DND-41 (cell line): Measurements from ENCODE around the gene ZBTB1.
"Not testable (repeated sequence)": the region's sequence is repeated elsewhere in the genome, so short reads cannot be mapped to it uniquely, and the experiment has no call there.

Experiments used
- ATAC-seq: fragments of 200-7000 bp; cut with Tn5 transposase; 3 replicates; pipeline ENCODE4 v1.9.1; 2021; ENCODE audit warnings: low read depth; ENCODE audit not compliant: insufficient read depth
- DNase-seq: peaks from one replicate; pipeline ENCODE4 v3.0.0-alpha.2; 2020
- H2AFZ ChIP-seq: 2 replicates; pipeline ENCODE4 v1.6.0; 2012; ENCODE audit warnings: low read depth, low read length
- H3K27ac ChIP-seq: 2 replicates; pipeline ENCODE4 v1.5.1; 2012; ENCODE audit warnings: low read length, inconsistent platforms
- H3K27me3 ChIP-seq: fragments of 200-600 bp; sonication (generic); 2 replicates; pipeline ENCODE4 v1.6.0; 2012; ENCODE audit warnings: low read length, mild to moderate bottlenecking, inconsistent platforms; ENCODE audit not compliant: insufficient read depth, poor library complexity
- H3K36me3 ChIP-seq: 2 replicates; pipeline ENCODE4 v1.5.1; 2012; ENCODE audit warnings: low read length, inconsistent platforms; ENCODE audit not compliant: insufficient read depth
- H3K4me1 ChIP-seq: 2 replicates; pipeline ENCODE4 v1.5.1; 2012; ENCODE audit warnings: mild to moderate bottlenecking, low read length; ENCODE audit not compliant: insufficient read depth
- H3K4me2 ChIP-seq: 2 replicates; pipeline ENCODE4 v1.6.0; 2012; ENCODE audit warnings: mild to moderate bottlenecking, moderate library complexity, low read length, inconsistent platforms; ENCODE audit not compliant: insufficient read depth
- H3K4me3 ChIP-seq, 2 experiments: fragments of 200-600 bp in 1 of 2; shearing (Covaris generic) in 1 of 2; 2 replicates each; pipeline ENCODE4 v1.5.1; 2012 to 2016; ENCODE audit warnings: inconsistent platforms in 2 of 2, low read length in 2 of 2, mild to moderate bottlenecking in 2 of 2, low read depth in 1 of 2, moderate library complexity in 1 of 2
- H3K79me2 ChIP-seq: 2 replicates; pipeline ENCODE4 v1.6.0; 2012; ENCODE audit warnings: low read length, inconsistent platforms; ENCODE audit not compliant: insufficient read depth
- H3K9ac ChIP-seq: 2 replicates; pipeline ENCODE4 v1.6.0; 2012; ENCODE audit warnings: low read depth, mild to moderate bottlenecking, inconsistent platforms, low read length, moderate library complexity
- H3K9me3 ChIP-seq: 2 replicates; pipeline ENCODE4 v1.5.1; 2012; ENCODE audit warnings: low read length, moderate library complexity, mild to moderate bottlenecking, inconsistent platforms; ENCODE audit not compliant: insufficient read depth, severe bottlenecking
- H4K20me1 ChIP-seq: 2 replicates; pipeline ENCODE4 v1.6.0; 2012; ENCODE audit warnings: low read length; ENCODE audit not compliant: insufficient read depth
- EZH2 ChIP-seq: IDR thresholded peaks from 3 replicates; pipeline ENCODE4 v1.6.1; 2012; ENCODE audit warnings: borderline replicate concordance, low read depth, mild to moderate bottlenecking, moderate library complexity, low read length, inconsistent platforms; ENCODE audit not compliant: severe bottlenecking
- TF ChIP-seq, protein P1 (sequence below): IDR thresholded peaks from 2 replicates; pipeline ENCODE4 v1.5.1; 2012; ENCODE audit warnings: borderline replicate concordance, low read length, moderate library complexity, mild to moderate bottlenecking; ENCODE audit not compliant: poor library complexity, severe bottlenecking; ENCODE audit errors: extremely low read depth

The ZBTB1 gene

DNA sequence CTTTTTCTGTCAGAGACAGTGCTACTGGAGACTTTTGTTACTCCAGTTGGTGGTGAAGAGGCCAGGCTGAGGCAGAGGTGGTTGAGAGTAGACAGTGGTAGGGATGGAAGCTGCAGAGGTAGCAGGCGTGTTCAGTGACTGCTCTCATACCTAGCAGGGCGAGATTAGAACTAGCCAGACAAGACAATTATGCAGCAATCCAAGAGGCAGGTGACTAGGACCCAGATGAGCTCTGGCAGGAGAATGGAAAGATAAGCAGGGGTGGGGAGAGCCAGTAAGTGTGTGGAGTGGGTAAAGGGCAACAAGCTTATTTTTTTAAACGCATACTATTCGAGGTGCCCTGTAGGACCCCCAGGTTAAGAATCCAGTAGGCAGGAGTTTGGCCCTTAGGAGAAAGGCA is 50.0 kb downstream of the ZBTB1 start:
- Histone ChIP-seq H3K36me3 (no peaks in the 10 kb centered on the region), H3K9ac (no peak overlapping the region), H2AFZ (no peak overlapping the region), H3K27me3 (peaks cover 38% of the 10 kb centered on the region), H3K79me2 (no peaks in the 10 kb centered on the region), H3K27ac (no peak overlapping the region), H4K20me1 (no peaks in the 10 kb centered on the region), H3K4me3 (no peak overlapping the region), H3K9me3 (no peaks in the 10 kb centered on the region), H3K4me1 (no peaks in the 10 kb centered on the region), H3K4me2 (no peak overlapping the region)
- DNase-seq: no peak
- no peak for TF ChIP-seq EZH2
- TF ChIP-seq, protein P1, sequence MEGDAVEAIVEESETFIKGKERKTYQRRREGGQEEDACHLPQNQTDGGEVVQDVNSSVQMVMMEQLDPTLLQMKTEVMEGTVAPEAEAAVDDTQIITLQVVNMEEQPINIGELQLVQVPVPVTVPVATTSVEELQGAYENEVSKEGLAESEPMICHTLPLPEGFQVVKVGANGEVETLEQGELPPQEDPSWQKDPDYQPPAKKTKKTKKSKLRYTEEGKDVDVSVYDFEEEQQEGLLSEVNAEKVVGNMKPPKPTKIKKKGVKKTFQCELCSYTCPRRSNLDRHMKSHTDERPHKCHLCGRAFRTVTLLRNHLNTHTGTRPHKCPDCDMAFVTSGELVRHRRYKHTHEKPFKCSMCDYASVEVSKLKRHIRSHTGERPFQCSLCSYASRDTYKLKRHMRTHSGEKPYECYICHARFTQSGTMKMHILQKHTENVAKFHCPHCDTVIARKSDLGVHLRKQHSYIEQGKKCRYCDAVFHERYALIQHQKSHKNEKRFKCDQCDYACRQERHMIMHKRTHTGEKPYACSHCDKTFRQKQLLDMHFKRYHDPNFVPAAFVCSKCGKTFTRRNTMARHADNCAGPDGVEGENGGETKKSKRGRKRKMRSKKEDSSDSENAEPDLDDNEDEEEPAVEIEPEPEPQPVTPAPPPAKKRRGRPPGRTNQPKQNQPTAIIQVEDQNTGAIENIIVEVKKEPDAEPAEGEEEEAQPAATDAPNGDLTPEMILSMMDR: no peak
- no peak for ATAC-seq

- H3K79me2 ChIP-seq: no peaks in the 10 kb centered on the region
- H3K36me3 ChIP-seq: no peaks in the 10 kb centered on the region
- H3K4me3 ChIP-seq: no peak overlapping the region
- H3K9me3 ChIP-seq: no peaks in the 10 kb centered on the region
- DNase-seq (no peak), ATAC-seq (no peak)
- TF ChIP-seq EZH2: no peak
- TF ChIP-seq, protein P1: no peak
- H2AFZ ChIP-seq: no peak overlapping the region
- no peaks in the 10 kb centered on the region for H3K4me1 ChIP-seq
- H3K27ac ChIP-seq: no peak overlapping the region
- no peaks in the 10 kb centered on the region for H4K20me1 ChIP-seq
- H3K27me3 ChIP-seq: peaks cover 22% of the 10 kb centered on the region
- H3K9ac ChIP-seq: no peak overlapping the region
- H3K4me2 ChIP-seq: no peak overlapping the region
These were observed 52.0 kb downstream of the ZBTB1 start for GRCh38 chr14:64556526-64556925.

DNA sequence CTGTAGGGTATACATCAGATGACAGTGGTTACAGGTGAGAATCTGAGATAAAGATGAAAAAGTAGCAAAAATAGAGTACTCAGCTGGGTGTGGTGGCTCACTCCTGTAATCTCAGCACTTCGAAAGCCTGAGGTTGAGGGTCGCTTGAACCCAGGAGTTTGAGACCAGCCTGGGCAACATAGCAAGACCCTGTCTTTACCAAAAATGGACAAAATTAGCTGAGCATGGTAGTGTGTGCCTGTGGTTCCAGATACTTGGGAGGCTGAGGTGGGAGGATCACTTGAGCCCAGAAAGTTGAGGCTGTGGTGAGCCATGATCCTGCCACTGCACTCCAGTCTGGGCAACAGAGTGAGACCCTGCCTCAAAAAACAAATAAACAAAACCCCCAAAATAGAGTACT is 53.6 kb downstream of the ZBTB1 start:
- peaks cover 17% of the 10 kb centered on the region for H3K27me3 ChIP-seq
- H3K4me1 ChIP-seq, H3K79me2 ChIP-seq, H3K4me2 ChIP-seq, H3K36me3 ChIP-seq, H3K9ac ChIP-seq, ATAC-seq, H4K20me1 ChIP-seq, H3K27ac ChIP-seq, H3K9me3 ChIP-seq, DNase-seq, H3K4me3 ChIP-seq, H2AFZ ChIP-seq: not testable (repeated sequence)

DNA sequence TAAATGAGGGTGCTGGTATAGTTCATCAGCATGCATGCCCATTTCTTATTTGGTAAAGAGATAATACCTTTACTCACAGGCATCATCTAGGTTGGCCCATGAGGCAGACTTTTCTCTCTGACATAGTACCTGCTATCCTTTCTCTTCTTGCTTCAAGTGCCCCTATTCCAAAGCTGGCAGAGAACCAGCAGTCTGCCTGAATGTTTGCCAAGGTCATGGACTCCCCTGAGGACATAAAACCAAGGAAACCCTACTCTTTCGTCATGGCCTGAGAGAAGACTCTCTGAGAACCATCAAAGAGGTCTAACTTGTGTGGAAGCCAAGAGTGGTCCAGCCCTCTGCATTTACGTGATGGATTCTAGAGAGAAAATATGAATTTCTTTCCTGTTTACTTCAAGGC is 57.1 kb downstream of the ZBTB1 start:
- TF ChIP-seq EZH2: no peak
- TF ChIP-seq, protein P1: no peak
- Histone ChIP-seq H3K9ac (no peak overlapping the region), H3K79me2 (no peaks in the 10 kb centered on the region), H3K9me3 (no peaks in the 10 kb centered on the region), H4K20me1 (no peaks in the 10 kb centered on the region), H3K4me1 (no peaks in the 10 kb centered on the region), H3K4me2 (no peak overlapping the region), H3K27me3 (peaks cover 8% of the 10 kb centered on the region), H3K27ac (no peak overlapping the region), H2AFZ (no peak overlapping the region), H3K36me3 (no peaks in the 10 kb centered on the region), H3K4me3 (no peak overlapping the region)
- DNase-seq (no peak), ATAC-seq (no peak)
